Esophagus muscularis mucosa (tissue), 3 donors: ENCODE data around the gene RFNG.

Experiments used
- POLR2A ChIP-seq: fragments of 450-650 bp; IDR thresholded peaks from one replicate; pipeline ENCODE4 v1.6.1; 2017; ENCODE audit warnings: antibody characterized with exemption, moderate library complexity, mild to moderate bottlenecking, low read depth
- POLR2AphosphoS5 ChIP-seq, 2 donors: sonication (generic); formaldehyde crosslinking; IDR thresholded peaks; one replicate each; pipeline ENCODE4 v1.6.1; 2017; ENCODE audit warnings: antibody characterized with exemption in 2 of 2
- TF ChIP-seq, protein P1 (sequence below), 3 experiments: fragments of 200-600 bp in 2 of 3; fragments of 450-650 bp in 1 of 3; sonication (generic) in 2 of 3; IDR thresholded peaks; one replicate each; pipeline ENCODE4 v1.5.1; 2017 to 2019; ENCODE audit warnings: antibody characterized with exemption in 3 of 3, mild to moderate bottlenecking in 2 of 3, moderate library complexity in 1 of 3

GRCh38 chr17:82045936-82046484 is 5.6 kb downstream of the RFNG start:
- TF ChIP-seq POLR2A (no peak), POLR2AphosphoS5 (IDR thresholded peaks at IDR 0.05) (no peak)
- TF ChIP-seq, protein P1, sequence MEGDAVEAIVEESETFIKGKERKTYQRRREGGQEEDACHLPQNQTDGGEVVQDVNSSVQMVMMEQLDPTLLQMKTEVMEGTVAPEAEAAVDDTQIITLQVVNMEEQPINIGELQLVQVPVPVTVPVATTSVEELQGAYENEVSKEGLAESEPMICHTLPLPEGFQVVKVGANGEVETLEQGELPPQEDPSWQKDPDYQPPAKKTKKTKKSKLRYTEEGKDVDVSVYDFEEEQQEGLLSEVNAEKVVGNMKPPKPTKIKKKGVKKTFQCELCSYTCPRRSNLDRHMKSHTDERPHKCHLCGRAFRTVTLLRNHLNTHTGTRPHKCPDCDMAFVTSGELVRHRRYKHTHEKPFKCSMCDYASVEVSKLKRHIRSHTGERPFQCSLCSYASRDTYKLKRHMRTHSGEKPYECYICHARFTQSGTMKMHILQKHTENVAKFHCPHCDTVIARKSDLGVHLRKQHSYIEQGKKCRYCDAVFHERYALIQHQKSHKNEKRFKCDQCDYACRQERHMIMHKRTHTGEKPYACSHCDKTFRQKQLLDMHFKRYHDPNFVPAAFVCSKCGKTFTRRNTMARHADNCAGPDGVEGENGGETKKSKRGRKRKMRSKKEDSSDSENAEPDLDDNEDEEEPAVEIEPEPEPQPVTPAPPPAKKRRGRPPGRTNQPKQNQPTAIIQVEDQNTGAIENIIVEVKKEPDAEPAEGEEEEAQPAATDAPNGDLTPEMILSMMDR (IDR thresholded peaks at IDR 0.05): no peak
